ENCODE data around the gene PUM1. TPM values are rescaled to one million over a fixed set of nuclear protein-coding genes. Genes with fewer than 3 reads are reported as not detected.

PUM1 gene
- total and polyA plus RNA-seq, 9 donors = 36.3 to 125 (median 112) TPM

GRCh38 chr1:31031330-31032143, 34.0 kb downstream of the PUM1 start:
- Histone ChIP-seq H3K27ac (no peak overlapping the region), H3K36me3 (no peaks in the 10 kb centered on the region), H3K4me1 (ENCODE audit: insufficient read depth) (peaks cover 10% of the 10 kb centered on the region), H3K27me3 (no peaks in the 10 kb centered on the region), H3K9me3 (no peaks in the 10 kb centered on the region), H3K4me3 (no peak overlapping the region)
- TF ChIP-seq POLR2A (IDR thresholded peaks at IDR 0.05) (no peak), CTCF (IDR thresholded peaks at IDR 0.05) (no peak)
- DNase-seq = no peak
- intact Hi-C loops (cut with DNase I) = no loop called here
- 77 to 79% (median 79%) methylated on average over 5 of the region's 5 CpGs for WGBS, 3 donors

GRCh38 chr1:31029026-31029425, 36.5 kb downstream of the PUM1 start:
- no peaks in the 10 kb centered on the region for H3K9me3 ChIP-seq
- no peak for TF ChIP-seq POLR2A (IDR thresholded peaks at IDR 0.05)
- TF ChIP-seq EP300 (IDR thresholded peaks at IDR 0.05) = no peak
- TF ChIP-seq CTCF (IDR thresholded peaks at IDR 0.05) = no peak
- no peak overlapping the region for H3K27ac ChIP-seq
- intact Hi-C loops (cut with DNase I) = no loop called here
- H3K27me3 ChIP-seq = no peaks in the 10 kb centered on the region
- H3K36me3 ChIP-seq = no peaks in the 10 kb centered on the region
- H3K4me3 ChIP-seq = no peak overlapping the region
- peaks cover 14% of the 10 kb centered on the region for H3K4me1 ChIP-seq (ENCODE audit: insufficient read depth)
- DNase-seq = no peak

DNA sequence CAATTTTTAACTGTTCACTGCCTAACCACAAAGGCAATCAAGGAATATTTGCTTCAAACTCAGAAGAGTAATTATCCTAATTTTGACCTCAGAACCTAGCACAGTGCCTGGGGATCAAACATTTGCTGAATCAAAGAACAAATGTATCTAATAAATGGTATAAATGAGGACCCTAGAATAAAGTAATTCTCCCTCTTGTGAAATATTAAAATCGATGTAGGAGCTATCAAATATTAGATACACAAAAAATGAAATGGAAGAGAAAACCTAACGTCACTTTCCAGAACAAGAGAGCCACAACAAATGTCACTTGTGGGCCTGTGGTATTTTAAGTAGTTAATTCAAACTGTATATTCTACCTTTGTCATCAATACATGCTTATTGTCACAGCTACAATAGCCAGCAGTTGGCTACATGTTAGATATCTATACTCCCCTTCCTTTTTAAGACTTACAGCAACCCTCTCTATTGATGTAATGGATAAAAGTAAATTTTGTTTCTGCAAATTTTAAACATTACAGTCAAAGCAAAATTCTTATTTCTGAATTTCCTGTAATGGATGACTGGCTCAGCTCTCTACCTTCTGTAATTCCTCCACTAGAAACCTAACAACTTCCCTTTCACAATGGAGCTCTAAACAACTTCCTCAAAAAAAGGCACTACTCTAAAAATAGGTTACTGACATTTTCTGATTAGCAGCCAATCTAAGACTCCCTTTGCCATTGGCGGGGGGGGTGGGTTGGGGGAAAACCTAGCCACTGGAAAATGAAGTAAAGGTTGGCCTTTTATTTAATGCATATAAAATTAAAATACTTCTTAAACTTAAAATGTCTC, 37.6 kb downstream of the PUM1 start:
- H3K4me3 ChIP-seq = no peak overlapping the region
- peaks cover 10% of the 10 kb centered on the region for H3K4me1 ChIP-seq (ENCODE audit: insufficient read depth)
- no peaks in the 10 kb centered on the region for H3K27me3 ChIP-seq
- no peaks in the 10 kb centered on the region for H3K9me3 ChIP-seq
- H3K36me3 ChIP-seq = no peaks in the 10 kb centered on the region
- WGBS, 3 donors = 59 to 69% (median 61%) methylated on average over 3 of the region's 3 CpGs
- no peak overlapping the region for H3K27ac ChIP-seq
- no peak for DNase-seq
- TF ChIP-seq CTCF (IDR thresholded peaks at IDR 0.05) (no peak), EP300 (IDR thresholded peaks at IDR 0.05) (no peak), POLR2A (IDR thresholded peaks at IDR 0.05) (no peak)
- intact Hi-C loops (cut with DNase I) = no loop called here

DNA sequence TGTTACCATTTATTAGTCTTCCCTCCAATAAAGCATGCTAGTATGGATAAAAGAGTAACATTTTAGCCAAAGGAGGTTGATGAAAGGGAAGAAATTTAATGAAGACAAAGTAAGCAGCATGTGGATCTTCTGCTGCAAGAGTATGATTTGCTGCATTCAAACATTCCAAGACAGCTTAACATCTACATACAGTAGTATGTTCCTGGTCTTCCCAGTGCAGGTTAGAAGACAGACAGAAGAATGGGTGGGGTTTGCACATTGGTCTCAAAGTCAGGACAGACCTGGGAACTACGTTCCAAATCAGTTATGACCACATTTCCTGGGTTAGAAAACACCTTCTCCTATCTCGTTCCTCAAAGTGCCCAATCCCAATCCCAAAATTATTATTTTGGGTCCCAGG, 43.3 kb downstream of the PUM1 start:
- no peak overlapping the region for H3K27ac ChIP-seq
- no peaks in the 10 kb centered on the region for H3K36me3 ChIP-seq
- H3K27me3 ChIP-seq = no peaks in the 10 kb centered on the region
- WGBS, 3 donors = 66 to 77% (median 75%) methylated on average over 2 of the region's 2 CpGs
- intact Hi-C loops (cut with DNase I) = no loop called here
- H3K9me3 ChIP-seq = no peaks in the 10 kb centered on the region
- H3K4me3 ChIP-seq = no peak overlapping the region
- TF ChIP-seq POLR2A (IDR thresholded peaks at IDR 0.05) (no peak), CTCF (IDR thresholded peaks at IDR 0.05) (no peak), EP300 (IDR thresholded peaks at IDR 0.05) (no peak)
- peaks cover 12% of the 10 kb centered on the region for H3K4me1 ChIP-seq (ENCODE audit: insufficient read depth)
- DNase-seq = no peak
